ENCODE data around the gene LANCL3.

LANCL3 gene

DNA sequence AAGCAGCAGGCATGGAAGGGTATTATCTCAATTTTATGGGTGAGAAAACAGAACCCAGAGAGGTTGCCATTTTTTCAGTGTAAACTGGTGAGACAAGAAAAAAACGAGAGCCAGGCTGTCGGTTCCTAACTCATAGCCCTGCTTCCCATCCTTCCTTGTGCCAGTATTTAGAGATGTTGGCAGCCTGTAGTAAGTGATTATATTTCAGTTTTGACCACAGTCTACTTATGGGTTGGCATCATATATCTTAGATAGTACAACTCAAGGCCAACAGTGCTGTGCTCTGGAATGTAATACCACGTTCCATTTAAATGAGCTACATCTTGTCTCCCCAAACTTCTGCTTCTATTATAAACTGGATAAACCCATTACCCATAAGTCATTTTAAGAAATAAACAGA is 154.9 kb downstream of the LANCL3 start:
- no peak overlapping the region for H3K4me2 ChIP-seq (ENCODE audit: low read depth, low read length, poor library complexity, severe bottlenecking)
- H2AFZ ChIP-seq (ENCODE audit: low read length): no peak overlapping the region
- no peaks in the 10 kb centered on the region for H3F3A ChIP-seq (ENCODE audit: low read depth)
- no peaks in the 10 kb centered on the region for H3K9me3 ChIP-seq (ENCODE audit: insufficient read depth, low read depth, low read length)
- no peaks in the 10 kb centered on the region for H3K4me1 ChIP-seq (ENCODE audit: insufficient read depth, low read length, poor library complexity, severe bottlenecking)
- H3K79me2 ChIP-seq (ENCODE audit: insufficient read depth, low read length): peaks cover 15% of the 10 kb centered on the region; the same call in 1 of the 2 replicates
- no peaks in the 10 kb centered on the region for H3K27me3 ChIP-seq (ENCODE audit: insufficient read depth, low read length, poor library complexity, severe bottlenecking)
- H3K9me2 ChIP-seq (replicated peaks; ENCODE audit: low read depth, low read length): no peaks in the 10 kb centered on the region
- no peak overlapping the region for H3K4me3 ChIP-seq (ENCODE audit: low read length, poor library complexity, severe bottlenecking)
- peaks cover 31% of the 10 kb centered on the region; the same call in 1 of the 2 replicates for H3K36me3 ChIP-seq (ENCODE audit: insufficient read depth, low read length)
- no peak overlapping the region for H3K9ac ChIP-seq (ENCODE audit: low read depth, low read length, poor library complexity, severe bottlenecking)
- H4K20me1 ChIP-seq (ENCODE audit: insufficient read depth, low read length, poor library complexity, severe bottlenecking): no peaks in the 10 kb centered on the region
- TF ChIP-seq, protein P1, sequence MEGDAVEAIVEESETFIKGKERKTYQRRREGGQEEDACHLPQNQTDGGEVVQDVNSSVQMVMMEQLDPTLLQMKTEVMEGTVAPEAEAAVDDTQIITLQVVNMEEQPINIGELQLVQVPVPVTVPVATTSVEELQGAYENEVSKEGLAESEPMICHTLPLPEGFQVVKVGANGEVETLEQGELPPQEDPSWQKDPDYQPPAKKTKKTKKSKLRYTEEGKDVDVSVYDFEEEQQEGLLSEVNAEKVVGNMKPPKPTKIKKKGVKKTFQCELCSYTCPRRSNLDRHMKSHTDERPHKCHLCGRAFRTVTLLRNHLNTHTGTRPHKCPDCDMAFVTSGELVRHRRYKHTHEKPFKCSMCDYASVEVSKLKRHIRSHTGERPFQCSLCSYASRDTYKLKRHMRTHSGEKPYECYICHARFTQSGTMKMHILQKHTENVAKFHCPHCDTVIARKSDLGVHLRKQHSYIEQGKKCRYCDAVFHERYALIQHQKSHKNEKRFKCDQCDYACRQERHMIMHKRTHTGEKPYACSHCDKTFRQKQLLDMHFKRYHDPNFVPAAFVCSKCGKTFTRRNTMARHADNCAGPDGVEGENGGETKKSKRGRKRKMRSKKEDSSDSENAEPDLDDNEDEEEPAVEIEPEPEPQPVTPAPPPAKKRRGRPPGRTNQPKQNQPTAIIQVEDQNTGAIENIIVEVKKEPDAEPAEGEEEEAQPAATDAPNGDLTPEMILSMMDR (conservative IDR thresholded peaks at IDR 0.05; ENCODE audit: low read length): no peak
- TF ChIP-seq EZH2phosphoT487 (IDR thresholded peaks at IDR 0.05; ENCODE audit: borderline replicate concordance): no peak
